ENCODE data around the gene PGAM2. TPM values are rescaled to one million over a fixed set of nuclear protein-coding genes. Genes with fewer than 3 reads are reported as not detected.

The PGAM2 gene
- total RNA-seq, 4 donors from 2014 or later, result not detected

DNA sequence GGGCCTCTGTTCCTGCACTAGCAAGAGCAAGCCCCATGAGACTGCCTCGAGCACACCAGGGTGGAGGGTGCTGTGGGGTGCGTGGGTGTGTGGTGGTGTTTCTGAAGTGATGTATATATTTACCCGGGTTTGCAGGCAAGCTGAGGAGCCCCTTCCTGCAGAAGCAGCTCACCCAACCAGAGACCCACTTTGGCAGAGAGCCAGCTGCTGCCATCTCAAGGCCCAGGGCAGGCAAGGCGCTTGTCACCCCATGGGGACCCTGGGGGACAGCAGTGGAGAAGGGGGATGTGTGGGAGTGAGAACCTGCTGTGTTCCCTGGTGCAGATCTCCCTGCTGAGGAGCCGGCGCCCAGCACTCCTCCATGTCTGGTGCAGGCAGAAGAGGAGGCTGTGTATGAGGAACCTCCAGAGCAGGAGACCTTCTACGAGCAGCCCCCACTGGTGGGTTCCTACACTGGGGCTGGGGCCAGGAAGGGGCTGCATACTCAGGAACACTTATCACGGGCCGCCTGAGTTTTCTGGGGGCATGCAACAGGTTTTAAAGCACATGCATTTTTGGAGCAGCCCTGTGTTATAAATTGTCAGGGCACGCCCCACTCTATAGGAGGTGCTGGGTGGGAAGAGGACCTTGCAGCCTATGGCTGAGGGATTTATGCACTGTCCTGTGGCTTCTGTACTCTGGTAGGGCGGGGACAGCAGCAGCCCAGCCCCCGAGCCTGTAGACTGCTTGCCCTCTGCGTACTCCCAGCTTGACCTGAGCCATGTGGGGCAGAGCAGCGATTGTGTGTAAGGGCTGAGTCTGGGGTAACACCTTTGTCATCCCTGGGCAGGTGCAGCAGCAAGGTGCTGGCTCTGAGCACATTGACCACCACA lies 5.9 kb downstream of the PGAM2 start:
- TF ChIP-seq, protein P1, sequence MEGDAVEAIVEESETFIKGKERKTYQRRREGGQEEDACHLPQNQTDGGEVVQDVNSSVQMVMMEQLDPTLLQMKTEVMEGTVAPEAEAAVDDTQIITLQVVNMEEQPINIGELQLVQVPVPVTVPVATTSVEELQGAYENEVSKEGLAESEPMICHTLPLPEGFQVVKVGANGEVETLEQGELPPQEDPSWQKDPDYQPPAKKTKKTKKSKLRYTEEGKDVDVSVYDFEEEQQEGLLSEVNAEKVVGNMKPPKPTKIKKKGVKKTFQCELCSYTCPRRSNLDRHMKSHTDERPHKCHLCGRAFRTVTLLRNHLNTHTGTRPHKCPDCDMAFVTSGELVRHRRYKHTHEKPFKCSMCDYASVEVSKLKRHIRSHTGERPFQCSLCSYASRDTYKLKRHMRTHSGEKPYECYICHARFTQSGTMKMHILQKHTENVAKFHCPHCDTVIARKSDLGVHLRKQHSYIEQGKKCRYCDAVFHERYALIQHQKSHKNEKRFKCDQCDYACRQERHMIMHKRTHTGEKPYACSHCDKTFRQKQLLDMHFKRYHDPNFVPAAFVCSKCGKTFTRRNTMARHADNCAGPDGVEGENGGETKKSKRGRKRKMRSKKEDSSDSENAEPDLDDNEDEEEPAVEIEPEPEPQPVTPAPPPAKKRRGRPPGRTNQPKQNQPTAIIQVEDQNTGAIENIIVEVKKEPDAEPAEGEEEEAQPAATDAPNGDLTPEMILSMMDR (IDR thresholded peaks at IDR 0.05), result no peak
- DNase-seq (ENCODE audit: low spot score), result peak; percentile 6
- no peak for ATAC-seq (ENCODE audit: low FRiP score)

DNA sequence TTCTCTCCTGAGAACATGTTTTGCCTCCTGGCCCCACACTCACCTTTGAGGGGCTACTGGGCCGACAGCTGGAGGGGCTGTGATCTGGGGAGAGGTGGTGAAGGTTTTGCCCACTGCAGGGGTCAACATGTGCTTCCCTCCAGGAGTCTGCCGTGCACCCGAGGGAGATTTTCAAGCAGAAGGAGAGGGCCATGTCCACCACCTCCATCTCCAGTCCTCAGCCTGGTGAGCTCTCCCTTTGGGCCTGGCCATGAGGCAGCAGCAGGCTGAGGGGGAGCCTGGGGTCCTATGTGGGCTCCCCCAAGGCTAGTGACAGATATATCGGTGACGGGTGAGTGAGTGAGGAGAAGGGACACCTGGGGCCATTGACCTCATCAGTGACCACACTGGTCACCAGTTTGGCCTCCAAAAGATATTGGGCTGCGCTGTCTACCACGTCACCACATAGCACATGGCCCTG lies 6.6 kb downstream of the PGAM2 start:
- ATAC-seq (ENCODE audit: low FRiP score) (no peak), DNase-seq (ENCODE audit: low spot score) (peak; percentile 3)
- TF ChIP-seq, protein P1 (IDR thresholded peaks at IDR 0.05), result no peak

DNA sequence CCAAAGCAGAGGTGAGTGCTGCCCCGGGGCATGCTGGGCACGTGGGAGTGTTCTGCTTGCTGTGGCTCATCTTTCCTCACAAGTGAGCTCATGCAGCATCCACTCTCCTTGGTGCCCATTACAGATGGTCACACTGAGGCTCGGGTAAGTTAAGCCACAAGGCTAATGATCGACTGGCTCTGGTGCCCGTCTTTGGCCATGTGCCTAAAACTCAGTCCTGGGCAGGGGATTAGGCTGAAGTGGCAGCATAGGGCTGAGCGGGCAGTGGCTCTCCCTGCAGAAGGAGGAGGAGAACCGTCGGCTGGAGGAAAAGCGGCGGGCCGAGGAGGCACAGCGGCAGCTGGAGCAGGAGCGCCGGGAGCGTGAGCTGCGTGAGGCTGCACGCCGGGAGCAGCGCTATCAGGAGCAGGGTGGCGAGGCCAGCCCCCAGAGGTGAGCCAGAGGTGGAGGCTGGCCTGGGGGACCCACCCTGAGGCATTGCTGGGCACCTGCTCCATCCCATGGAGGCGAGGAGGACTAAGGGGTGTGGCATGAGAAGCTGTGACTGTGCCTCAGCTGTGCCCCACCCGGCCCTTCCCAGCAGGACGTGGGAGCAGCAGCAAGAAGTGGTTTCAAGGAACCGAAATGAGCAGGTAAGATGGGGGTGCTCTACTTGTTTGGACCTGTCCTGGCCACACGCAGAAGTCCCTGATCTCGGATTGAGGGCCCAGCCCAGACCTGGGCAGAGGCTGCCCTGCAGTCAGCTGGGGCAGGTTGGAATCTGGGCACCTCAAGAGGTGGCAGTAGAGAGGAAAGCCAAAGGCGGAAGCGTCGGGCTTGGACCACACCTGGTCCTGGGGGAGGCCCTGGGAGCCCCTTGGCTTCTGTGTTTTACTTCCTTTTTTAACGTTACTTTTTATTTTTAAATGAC lies 7.3 kb downstream of the PGAM2 start:
- no peak for ATAC-seq (ENCODE audit: low FRiP score)
- TF ChIP-seq, protein P1 (IDR thresholded peaks at IDR 0.05), result no peak
- peak; percentile 5 for DNase-seq (ENCODE audit: low spot score)

DNA sequence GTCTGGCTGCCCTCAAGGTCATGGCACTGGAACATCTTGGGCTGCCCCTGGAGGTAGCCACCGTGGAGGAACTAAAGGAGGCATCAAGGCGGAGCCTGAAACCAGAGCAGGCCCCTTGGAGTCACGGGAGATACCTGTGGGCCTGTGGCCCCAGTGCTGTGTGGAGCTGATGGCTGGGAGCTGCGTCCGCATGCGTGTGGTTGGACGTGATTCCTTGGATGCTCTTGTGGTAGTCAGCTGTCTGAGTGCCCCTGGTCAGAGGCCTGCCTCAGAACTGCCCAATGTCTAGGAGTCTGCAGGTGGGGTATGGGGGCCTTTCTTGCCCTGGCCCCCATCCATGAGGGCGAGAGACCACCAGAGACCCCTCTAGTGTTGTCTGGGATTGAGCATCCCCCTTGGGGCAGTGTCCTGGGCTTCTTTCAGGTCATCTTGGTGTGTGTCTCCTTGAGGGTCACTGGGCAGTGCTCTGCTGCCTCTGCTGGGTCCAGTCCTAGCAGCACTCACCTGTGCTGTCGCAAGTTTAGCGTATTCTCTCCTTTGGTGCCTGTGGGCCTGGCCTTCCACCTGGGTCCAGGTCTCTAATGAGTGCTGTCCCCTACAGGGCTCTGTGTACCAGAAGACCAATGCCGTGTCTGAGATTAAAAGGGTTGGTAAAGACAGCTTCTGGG lies 8.1 kb downstream of the PGAM2 start:
- TF ChIP-seq, protein P1 (IDR thresholded peaks at IDR 0.05), result no peak
- DNase-seq (ENCODE audit: low spot score), result no peak
- ATAC-seq (ENCODE audit: low FRiP score), result no peak

DNA sequence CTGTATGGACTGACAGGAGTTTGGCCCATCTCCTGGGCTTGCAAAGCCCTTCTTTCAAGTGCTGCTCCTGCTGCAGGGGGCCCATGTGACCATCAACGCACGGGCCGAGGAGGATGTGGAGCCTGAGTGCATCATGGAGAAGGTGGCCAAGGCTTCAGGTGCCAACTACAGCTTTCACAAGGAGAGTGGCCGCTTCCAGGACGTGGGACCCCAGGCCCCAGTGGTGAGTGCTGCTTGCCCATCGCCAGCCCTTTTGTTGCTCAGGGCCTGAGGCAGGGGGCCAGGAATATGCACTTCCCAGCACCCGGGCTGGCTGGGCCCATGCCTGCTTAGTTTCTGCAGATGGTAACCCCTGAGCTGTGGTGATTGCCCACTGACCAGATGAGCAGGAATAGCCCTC lies 8.7 kb downstream of the PGAM2 start:
- TF ChIP-seq, protein P1 (IDR thresholded peaks at IDR 0.05), result no peak
- ATAC-seq (ENCODE audit: low FRiP score), result no peak
- DNase-seq (ENCODE audit: low spot score), result peak; percentile 2

DNA sequence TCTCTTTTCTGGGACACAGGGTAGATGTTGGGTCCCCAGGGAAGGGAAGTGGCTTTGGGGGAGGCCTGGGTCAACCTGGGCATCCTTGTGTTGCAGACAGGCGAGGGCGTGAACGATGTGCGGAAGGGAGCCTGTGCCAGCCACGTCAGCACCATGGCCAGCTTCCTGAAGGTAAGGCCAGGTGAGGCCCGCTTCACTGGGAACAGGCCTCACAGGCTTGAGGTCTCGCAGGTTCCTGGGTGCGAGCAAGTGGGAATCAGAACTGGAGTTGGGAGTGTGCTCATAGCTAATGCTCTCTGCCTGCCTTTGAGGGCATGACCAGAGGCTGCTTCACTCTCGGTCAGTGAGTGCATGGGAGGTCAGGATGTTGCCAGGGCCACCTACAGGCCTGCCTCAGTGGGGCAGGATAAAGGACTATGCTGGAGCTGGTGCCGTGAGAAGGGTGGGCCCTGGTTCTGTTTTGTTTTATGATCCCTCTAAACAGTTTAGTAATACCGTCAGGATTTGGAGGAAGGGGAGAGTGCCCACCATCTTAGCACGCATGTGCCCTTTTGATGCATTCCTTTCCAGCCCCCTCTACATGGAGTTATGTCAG lies 12.5 kb downstream of the PGAM2 start:
- no peak for ATAC-seq (ENCODE audit: low FRiP score)
- DNase-seq (ENCODE audit: low spot score), result no peak
- TF ChIP-seq, protein P1 (IDR thresholded peaks at IDR 0.05), result no peak

All from omental fat pad (tissue), 4 donors.